Left lobe of liver (tissue), 2 donors: Measurements from ENCODE around the gene GXYLT2. TPM values are rescaled to one million over a fixed set of nuclear protein-coding genes. Genes with fewer than 3 reads are reported as not detected.
"Not testable (repeated sequence)": the region's sequence is repeated elsewhere in the genome, so short reads cannot be mapped to it uniquely, and the experiment has no call there.

Source experiments
- ATAC-seq: fragments of 200-7000 bp; cut with Tn5 transposase; one replicate; pipeline ENCODE4 v1.9.1; 2020; ENCODE audit warnings: mild to moderate bottlenecking, moderate library complexity
- DNase-seq: peaks from one replicate; pipeline ENCODE4 v3.0.0-alpha.2; 2020; ENCODE audit warnings: low spot score
- total RNA-seq: library from RNA; stranded (reverse); gene quantifications from one replicate; pipeline ENCODE4 v1.2.1, GENCODE V29; 2021
- donor health status: DM: no; HTN: no; CAD: no; lungs with moderate emphysema.
- donor health status: DM: no; HTN: yes; CAD: no.

GXYLT2 gene
- total RNA-seq, 1 donor from 2014 or later = 0.20 TPM

DNA sequence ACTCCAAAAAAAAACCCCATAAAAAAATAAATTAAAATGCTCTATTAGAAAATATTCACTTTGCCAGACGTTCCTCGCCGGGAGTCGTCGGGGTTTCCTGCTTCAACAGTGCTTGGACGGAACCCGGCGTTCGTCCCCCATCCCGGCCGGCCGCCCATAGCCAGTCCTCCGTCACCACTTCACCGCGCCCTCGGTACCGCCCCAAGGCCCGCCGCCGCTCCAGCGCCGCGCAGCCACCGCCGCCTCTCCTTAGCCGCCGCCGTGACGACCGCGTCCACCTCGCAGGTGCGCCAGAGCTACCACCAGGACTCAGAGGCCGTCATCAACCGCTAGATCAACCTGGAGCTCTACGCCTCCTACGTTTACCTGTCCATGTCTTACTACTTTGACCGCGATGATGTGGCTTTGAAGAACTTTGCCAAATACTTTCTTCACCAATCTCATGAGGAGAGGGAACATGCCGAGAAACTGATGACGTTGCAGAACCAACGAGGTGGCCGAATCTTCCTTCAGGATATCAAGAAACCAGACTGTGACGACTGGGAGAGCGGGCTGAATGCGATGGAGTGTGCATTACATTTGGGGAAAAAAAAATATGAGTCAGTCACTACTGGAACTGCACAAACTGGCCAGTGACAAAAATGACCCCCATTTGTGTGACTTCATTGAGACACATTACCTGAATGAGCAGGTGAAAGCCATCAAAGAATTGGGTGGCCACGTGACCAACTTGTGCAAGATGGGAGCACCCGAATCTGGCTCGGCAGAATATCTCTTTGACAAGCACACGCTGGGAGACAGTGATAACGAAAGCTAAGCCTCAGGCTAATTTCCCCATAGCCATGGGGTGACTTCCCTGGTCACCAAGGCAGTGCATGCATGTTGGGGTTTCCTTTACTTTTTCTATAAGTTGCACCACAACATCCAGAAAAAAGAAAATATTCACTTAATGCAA is 41.2 kb downstream of the GXYLT2 start:
- not testable (repeated sequence) for ATAC-seq, DNase-seq

DNA sequence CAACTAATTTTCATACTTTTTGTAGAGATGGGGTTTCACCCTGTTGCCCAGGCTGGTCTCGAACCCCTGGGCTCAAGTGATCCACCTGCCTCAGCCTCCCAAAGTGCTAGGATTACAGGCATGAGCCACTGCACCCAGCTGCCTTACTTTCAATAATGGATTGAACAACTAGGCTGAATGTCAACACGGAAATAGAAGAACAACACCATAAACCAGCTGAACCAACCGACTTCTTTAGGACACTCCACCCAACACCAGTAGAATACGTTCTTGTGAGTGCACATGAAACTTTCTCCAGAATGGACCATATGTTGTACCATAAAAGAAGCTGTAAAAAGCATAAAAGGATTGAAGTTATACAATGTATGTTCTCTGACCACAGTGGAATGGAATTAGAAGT is 42.9 kb downstream of the GXYLT2 start:
- ATAC-seq (no peak), DNase-seq (no peak)

DNA sequence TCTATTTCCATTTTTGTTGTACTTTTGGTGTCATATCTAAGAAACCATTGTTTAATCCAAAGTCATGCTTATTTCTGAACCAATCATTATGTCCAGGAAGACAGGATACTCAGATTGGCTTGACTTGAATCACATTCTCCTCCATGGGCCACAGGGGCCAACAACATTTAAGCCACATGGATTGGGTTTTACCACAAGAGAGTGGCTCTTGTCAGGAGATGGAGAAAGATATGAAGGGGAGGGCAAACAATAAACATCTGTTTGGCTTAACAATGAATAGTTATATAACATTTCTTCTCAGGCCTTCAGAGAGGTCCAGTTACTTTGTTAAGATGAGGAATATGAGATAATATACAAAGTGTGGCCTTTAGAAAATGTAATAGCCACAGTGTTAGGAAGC is 44.6 kb downstream of the GXYLT2 start:
- ATAC-seq = no peak
- DNase-seq = no peak

DNA sequence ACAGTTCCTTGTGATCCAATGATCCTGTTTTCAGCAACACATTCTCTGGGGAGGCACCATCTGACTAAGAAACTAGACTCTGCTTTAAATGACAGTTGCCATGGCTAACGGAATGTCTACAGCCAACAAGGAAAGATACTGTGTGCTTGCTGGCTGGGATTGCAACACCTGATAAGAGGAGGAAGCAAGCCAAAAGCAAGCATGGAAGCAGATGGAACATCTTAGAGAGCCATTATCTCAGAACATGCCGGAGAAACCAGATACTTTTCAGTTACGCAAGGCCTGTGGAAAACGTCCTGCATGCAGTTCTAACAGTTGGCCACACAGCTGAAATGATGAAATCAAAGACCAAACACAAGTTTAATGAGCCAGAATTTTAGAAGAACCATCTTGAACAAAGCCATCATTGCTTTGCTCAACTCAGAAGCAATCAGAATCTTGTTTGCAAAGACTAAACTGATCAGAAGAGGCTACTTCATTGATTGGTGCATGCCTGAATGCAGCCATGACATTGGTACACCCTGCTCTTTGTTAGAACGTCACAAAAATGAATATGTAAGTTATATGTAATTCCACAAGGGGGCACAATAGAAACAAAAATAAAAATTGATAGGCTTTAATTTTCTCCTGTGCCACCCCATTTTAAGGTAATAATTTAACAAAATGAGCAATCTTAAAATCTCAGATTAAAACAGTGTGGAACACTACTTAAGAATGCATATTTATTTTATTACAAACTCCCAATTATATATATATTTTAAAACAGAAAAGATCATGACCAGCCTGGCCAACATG is 50.8 kb downstream of the GXYLT2 start:
- DNase-seq (peak; percentile 52), ATAC-seq (peak; percentile 97)

DNA sequence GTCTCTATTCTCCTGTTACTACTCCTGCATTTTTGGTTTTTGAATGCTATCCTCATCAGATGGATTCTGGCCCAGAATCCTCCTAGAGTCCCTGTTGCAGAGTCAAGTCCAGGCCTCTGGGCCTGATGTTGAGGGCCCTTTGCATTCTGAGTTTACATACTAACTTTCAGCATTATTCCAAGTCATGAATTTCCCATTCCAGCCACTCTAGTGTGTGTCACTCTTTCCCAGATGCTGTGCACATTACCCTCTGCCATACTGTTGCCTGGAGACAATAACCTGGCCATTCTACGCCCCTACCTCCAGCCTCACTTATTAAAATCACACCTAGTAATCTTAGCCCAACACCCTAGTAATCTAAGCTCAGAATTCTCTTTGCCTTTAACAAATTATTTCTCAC is 53.4 kb downstream of the GXYLT2 start:
- DNase-seq = no peak
- no peak for ATAC-seq

DNA sequence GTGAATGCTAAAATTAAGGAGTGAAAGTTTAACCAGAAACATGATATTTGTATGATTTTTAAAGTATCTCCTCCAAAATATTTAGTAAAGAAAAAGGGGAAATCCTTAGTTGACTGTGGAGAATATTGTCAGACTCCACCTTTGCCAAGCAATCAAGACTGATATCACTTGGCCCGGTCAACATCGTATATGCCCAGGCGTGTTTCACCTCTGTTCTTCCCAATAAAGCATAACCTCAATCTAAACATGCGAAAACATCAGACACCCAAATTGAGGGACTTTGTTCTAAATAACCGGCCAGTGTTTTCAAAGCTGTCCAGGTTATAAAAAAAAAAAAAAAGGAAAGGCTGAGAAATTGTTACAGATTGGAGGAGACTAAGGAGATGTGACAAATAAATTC is 54.6 kb downstream of the GXYLT2 start:
- DNase-seq = no peak
- ATAC-seq = no peak

DNA sequence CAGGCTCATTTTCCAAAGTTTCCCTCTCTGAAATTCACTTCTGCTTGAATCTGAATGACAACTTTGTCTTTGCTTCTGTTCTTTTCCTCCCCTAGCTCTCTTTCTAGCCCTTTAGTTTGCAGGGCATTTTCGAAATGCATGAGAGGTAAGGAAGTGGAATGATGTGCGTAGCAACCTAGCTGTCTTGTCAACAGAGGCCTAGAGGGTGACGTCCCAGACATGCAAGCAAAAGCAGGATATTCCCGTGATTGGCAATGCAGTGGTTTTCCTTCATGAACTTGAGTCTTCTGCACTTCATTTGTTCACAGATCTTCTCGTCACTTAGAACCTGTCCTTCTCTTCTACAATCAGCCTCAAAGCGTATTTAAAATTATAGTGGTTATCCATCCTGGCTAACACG is 56.9 kb downstream of the GXYLT2 start:
- DNase-seq = no peak

DNA sequence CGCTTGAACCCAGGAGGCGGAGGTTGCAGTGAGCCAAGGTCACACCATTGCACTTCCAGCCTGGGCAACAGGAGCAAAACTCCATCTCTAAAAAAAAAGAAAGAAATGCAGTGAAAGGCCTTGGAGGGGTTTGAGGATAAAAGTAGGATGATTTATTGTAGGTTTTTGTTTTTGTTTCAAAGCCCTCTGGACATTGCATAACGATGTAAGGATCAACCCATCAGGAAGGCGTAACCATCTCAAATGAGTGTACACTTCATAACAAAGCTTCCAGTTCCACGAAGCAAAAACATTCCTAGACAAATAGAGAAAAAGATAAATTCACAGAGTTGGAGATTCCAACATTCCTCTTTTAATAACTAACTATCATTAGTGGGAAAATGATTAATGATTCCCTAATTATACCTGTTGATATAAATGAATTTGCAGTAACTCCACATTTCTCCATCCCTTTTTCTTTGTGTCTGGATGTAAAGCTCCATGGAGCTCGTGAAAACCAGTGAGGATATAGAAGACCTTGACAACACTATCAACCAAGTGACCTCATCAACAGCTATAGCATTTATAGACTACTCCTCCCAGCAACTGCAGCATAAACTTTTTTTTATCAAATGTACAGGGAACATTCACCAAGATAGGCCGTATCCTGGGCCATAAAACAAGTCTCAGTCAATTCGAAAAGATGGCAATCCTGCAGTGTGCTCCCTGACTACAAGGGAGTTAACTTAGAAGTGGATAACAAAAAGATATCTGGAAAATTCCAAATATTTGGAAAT is 60.1 kb downstream of the GXYLT2 start:
- ATAC-seq (no peak), DNase-seq (no peak)

More for the DNA sequence above, 56.9 kb downstream of the GXYLT2 start:
- ATAC-seq = no peak

DNA sequence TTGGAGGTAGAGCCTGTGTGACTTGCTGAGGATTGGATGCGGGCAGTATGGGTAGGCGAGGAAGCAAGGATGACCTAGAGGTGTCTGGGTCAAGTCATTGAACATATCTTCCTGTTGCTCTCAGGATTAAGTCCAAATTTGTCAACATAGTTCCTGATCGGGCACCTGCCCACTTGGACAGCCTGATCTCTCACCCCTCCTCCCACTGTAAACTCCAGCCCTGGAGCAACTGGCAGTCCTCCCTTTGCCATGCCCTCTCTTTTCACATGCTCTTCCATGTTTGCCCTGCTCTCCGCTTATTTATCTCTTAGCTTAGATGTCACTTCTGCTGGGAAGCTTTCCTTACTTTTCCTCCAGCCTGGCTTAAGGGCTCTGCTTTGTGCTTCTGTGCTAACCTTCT is 61.2 kb downstream of the GXYLT2 start:
- ATAC-seq (peak; percentile 92), DNase-seq (peak; percentile 85)

DNA sequence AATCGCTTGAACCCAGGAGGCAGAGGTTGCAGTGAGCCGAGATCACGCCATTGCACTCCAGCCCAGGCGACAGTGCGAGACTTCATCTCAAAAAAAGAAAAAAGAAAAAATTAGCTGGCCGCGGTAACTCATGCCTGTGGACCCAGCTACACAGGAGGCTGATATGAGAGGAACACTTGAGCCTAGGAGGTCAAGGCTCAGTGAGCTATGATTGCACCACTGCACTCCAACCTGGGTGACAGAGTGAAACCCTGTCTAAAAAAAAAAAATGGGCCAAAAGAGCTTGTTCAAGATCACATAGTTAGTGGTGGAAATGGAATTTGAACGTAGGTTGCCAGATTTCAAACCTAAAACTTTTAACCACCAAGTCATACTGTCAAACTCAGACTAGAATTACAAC is 62.5 kb downstream of the GXYLT2 start:
- ATAC-seq (peak; percentile 11), DNase-seq (no peak)

DNA sequence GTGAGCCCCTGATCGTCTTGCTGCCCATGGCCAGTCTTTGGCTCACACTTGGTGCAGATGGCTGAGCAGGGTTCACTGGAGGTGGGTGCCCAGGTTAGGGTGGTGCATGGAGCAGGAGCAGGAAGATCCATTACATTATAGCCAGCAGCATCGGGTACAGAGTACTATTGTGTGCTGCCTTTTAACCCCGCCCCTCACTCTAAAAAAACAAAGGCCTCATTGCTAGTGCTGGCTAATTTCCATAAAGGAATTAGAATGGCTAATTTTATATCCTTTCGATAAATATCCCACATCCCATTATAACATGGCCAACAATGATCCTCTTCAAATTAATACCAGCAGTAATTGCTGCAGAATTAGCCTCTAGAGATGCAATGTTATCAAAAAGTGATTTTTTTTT is 63.0 kb downstream of the GXYLT2 start:
- no peak for ATAC-seq
- no peak for DNase-seq

DNA sequence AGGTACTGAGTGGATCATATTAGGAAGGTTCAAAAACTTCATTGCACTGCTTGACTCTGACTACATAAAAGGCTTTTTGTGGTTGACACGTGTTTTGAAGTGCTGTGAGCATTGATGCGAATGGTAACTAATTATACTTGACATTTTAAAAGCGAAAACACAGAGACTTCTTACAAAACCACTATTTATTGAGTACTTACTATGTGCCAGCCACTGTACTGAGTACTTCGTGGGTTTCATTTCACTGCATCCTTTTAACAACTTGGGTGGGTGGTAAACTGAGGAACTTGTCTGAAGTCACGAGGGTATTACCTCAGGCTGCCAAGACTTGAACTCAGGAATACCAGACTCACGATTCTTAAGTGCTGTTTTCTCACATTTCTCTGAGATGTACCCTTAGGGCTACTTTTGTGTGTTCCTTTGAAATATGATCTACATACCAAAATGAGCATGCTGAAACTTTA is 63.4 kb downstream of the GXYLT2 start:
- ATAC-seq = no peak
- DNase-seq = no peak

DNA sequence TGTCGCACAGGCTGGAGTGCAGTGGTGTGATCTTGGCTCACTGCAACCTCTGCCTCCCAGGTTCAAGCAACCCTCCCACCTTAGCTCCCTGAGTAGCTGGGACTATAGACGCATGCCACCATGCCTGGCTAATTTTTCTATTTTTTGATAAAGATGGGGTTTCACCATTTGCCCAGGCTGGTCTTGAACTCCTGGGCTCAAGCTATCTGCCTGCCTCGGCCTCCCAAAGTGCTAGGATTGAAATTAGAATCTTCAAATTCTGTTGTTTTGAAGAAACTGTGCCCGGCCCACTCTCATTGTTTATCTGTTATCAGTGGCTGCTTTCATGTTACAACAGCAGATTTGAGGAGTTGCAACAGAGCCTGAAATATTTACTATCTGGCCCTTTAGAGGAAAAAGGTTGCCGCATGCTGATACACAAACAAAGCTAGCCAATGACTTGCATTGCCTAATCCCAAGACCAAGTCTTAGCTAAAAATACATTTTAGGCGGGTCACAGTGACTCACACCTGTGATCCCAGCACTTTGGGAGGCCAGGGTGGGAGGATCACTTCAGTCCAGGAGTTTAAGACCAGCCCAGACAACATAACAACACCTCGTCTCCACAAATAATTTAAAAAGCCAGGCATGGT is 65.6 kb downstream of the GXYLT2 start:
- DNase-seq = peak; percentile 64
- ATAC-seq = peak; percentile 57

DNA sequence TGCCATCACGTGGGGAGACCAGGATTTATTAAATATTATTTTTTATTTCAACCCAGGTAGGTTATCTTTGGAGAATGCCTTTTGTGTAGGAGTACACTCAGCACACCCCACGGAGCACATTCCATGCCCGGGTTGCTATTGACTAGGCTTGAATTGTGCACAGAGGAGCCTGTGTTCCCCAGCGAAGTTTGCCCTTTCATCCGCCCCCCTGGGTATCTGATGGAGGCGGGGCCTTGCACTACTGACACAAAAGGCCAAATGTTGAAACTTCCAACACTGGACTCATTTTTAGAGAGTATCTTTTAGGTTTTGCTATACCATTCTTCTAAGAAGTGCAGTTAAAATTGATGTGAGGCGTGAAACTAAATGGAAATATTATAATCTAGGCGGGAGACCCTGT is 69.5 kb downstream of the GXYLT2 start:
- peak; percentile 84 for ATAC-seq

DNA sequence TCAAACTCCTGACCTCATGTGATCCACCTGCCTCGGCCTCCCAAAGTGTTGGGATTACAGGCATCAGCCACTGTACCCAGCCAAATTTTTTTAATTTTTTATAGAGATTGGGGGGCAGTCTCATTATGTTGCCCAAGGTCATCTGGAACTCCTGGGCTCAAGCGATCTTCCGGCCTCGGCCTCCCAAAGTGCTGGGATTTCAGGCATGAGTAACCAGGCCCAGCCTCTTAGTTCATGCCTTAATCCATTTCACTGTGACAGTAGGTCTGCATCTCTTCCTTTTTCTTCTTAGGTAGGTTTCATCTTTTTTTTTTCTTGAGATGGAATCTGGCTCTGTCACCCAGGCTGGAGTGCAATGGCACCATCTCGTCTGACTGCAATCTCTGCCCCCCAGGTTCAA is 71.5 kb downstream of the GXYLT2 start:
- no peak for ATAC-seq
- DNase-seq = no peak

More for the DNA sequence above, 69.5 kb downstream of the GXYLT2 start:
- DNase-seq = peak; percentile 90

DNA sequence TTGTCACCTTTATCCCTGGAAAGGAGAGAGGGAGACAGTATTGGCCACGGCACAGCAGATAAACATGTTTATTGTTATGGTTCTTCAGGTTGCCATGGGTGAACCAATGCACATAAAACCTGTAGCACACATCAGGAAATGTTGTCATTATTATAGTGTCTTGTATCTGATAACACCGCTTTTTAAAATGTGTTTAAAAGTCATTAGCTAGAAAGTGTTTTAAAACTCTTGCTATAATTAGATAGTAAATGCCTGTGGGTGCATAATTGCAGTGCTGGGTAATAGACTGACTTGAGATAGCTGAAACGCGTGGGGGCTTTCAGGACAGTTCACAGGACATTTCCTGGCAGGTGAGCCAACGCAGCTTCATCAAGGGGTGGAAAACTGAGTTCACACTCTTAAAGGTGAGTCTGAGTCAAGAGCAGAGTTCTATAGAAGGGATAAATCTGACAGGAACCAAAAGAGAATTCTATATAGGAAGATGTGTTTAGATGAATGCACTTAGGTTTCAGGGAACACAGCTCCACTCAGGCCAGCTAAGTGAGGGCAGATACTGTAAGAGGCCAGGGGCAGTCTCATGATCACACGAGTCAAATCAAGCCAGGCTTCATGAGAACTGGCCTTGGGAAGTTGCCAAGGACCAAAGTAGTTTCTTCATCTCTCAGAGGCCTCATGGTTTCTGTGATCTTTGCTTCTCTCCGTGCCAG is 73.1 kb downstream of the GXYLT2 start:
- peak; percentile 73 for ATAC-seq
- DNase-seq = peak; percentile 80

DNA sequence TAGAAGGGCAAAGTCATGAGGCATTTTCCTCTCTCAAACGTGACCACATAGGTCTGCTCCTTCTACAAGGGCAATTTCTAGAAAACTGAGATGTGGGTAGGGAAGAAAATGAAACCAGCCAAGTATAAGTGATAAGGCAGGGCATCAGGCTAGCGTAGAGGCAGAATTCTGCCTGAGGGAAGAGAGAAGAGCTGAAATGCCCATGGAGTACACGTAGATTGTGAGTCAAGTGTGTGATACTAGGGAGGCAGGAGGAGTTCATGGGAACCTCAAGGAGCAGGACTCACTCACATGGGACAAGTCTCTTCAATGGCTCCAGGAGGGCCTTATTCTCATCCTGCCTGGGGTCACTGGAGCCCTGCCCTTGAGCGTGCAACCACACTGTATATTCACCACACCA is 73.9 kb downstream of the GXYLT2 start:
- DNase-seq (no peak), ATAC-seq (no peak)

DNA sequence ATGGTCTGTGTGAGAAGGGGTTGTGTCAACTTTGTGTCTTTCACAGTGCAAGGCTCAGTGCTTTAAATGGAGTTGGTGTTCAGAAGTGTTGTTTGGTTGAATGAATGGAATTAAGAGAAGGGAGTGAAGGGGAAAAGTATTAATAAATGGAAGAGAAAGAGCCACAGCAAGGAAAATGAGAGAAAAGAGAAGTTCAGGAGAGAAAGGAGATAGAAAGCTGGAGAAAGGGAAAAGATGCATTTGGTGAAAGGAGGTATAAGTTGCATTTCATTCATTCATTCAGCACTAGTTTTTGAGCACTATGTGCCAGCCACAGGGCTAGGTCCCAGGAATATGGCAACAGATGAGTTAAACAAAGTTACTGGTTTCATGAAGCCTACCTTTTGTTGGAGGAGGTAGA is 74.5 kb downstream of the GXYLT2 start:
- no peak for DNase-seq
- ATAC-seq = no peak

DNA sequence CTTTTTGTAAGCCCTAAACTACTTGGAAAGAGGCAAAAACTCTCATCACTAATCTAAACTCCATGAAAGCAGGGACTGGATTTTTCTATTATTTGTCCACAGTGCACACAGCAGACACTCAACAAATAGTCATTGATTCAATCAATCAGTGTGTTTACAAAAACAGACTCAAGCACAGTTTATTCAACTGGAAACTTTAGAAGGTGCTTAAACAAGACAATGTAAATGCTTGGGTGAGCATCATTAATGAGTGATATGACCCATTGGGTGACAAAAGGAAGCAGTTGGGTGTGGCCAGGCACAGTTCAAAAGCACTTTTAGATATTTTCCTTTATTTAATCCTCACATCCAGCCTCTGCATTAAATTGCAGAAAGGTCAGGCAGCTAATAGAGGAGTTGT is 76.8 kb downstream of the GXYLT2 start:
- ATAC-seq = no peak
- DNase-seq = no peak

DNA sequence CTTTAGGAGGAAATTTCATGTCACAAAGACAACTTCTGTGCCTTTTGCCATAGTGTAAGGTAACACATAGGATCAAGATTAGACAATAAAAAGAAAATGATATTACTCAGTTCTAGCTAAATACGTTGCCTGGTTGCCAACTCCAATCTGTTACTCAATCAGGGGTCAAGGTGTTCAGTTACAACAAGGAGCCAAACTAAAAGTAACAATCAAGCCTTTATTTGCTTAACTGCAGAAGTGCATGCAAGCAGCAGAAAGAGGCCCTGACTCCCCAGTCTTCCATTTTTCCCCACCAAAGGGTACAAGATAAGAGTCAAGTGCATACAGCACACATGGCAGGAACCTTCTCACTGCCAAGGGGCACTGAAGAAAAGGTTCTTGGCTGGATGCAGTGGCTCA is 80.4 kb downstream of the GXYLT2 start:
- ATAC-seq = peak; percentile 47
- DNase-seq = no peak
